ENCODE measurements around the gene NME8.
A peak's percentile ranks its signal among the peaks of the same experiment; 100 is the strongest.

NME8 gene

GRCh38 chr7:37908221-37908788 is 59.9 kb downstream of the NME8 start:
- no peaks in the 10 kb centered on the region for H3K9me3 ChIP-seq (ENCODE audit: control insufficient read depth, low read length)
- H3K4me1 ChIP-seq, result no peaks in the 10 kb centered on the region
- no peak overlapping the region for H3K27ac ChIP-seq
- no peak overlapping the region for H2AFZ ChIP-seq
- TF ChIP-seq, protein P1, sequence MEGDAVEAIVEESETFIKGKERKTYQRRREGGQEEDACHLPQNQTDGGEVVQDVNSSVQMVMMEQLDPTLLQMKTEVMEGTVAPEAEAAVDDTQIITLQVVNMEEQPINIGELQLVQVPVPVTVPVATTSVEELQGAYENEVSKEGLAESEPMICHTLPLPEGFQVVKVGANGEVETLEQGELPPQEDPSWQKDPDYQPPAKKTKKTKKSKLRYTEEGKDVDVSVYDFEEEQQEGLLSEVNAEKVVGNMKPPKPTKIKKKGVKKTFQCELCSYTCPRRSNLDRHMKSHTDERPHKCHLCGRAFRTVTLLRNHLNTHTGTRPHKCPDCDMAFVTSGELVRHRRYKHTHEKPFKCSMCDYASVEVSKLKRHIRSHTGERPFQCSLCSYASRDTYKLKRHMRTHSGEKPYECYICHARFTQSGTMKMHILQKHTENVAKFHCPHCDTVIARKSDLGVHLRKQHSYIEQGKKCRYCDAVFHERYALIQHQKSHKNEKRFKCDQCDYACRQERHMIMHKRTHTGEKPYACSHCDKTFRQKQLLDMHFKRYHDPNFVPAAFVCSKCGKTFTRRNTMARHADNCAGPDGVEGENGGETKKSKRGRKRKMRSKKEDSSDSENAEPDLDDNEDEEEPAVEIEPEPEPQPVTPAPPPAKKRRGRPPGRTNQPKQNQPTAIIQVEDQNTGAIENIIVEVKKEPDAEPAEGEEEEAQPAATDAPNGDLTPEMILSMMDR (IDR thresholded peaks at IDR 0.05), result no peak
- no peak overlapping the region for H3K4me2 ChIP-seq (ENCODE audit: low read length)
- no peak overlapping the region for H3K9ac ChIP-seq
- H3K4me3 ChIP-seq (ENCODE audit: low read depth, low read length), result no peak overlapping the region
- H3K27me3 ChIP-seq (ENCODE audit: control insufficient read depth, insufficient read depth, low read length), result no peaks in the 10 kb centered on the region
- no peaks in the 10 kb centered on the region for H3K36me3 ChIP-seq (ENCODE audit: control insufficient read depth, insufficient read depth, low read length)
- H3K79me2 ChIP-seq, result no peaks in the 10 kb centered on the region

DNA sequence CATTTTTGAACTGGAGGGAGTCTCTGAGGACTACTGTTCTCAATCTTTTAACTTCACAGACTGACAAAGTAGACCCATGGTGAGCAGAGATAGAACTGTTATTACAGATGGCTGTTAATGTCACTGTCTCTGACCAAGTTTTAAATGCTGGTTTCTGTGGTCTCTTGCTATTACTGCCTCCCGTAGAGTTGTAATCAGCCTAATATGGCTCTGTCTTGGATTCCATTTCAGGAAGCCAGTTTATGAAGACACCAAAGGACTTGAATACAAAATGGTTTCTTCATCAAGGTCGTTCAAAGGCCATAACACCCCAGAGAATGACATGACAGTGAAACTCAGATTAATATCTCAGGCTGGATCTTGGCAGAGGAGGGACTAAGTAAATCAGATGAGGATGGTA is 64.4 kb downstream of the NME8 start:
- Histone ChIP-seq H3K79me2 (no peaks in the 10 kb centered on the region), H3K27me3 (ENCODE audit: control insufficient read depth, insufficient read depth, low read length) (no peaks in the 10 kb centered on the region), H3K4me2 (ENCODE audit: low read length) (no peak overlapping the region), H3K4me1 (no peaks in the 10 kb centered on the region), H3K36me3 (ENCODE audit: control insufficient read depth, insufficient read depth, low read length) (no peaks in the 10 kb centered on the region), H3K9ac (no peak overlapping the region), H3K27ac (no peak overlapping the region), H3K4me3 (ENCODE audit: low read depth, low read length) (no peak overlapping the region), H3K9me3 (ENCODE audit: control insufficient read depth, low read length) (no peaks in the 10 kb centered on the region), H2AFZ (peak overlapping the region; percentile 61)
- TF ChIP-seq, protein P1 (IDR thresholded peaks at IDR 0.05), result no peak

DNA sequence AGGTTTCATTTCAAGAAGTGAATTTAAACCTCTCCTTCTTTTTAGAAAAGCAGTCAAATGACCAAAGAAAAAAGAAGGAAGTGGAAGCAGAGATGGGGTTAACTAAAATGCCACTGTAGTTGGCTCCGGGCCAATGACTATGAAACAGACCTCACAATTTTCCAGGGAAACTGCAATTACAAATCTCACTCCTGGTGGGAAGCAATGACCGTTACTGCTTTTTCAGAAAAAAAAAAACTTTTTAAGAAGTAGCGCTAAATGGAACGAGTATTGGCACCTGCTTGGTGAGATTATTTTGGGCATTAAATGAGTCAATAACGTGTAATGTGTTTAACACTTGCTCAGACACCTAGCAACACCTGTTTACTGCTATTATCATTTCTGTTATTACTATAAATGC is 67.0 kb downstream of the NME8 start:
- H3K36me3 ChIP-seq (ENCODE audit: control insufficient read depth, insufficient read depth, low read length), result no peaks in the 10 kb centered on the region
- H3K27me3 ChIP-seq (ENCODE audit: control insufficient read depth, insufficient read depth, low read length), result no peaks in the 10 kb centered on the region
- no peak overlapping the region for H2AFZ ChIP-seq
- no peak overlapping the region for H3K4me3 ChIP-seq (ENCODE audit: low read depth, low read length)
- no peak overlapping the region for H3K9ac ChIP-seq
- no peaks in the 10 kb centered on the region for H3K9me3 ChIP-seq (ENCODE audit: control insufficient read depth, low read length)
- no peaks in the 10 kb centered on the region for H3K79me2 ChIP-seq
- H3K27ac ChIP-seq, result no peak overlapping the region
- H3K4me2 ChIP-seq (ENCODE audit: low read length), result no peak overlapping the region
- TF ChIP-seq, protein P1 (IDR thresholded peaks at IDR 0.05), result no peak
- H3K4me1 ChIP-seq, result no peaks in the 10 kb centered on the region

DNA sequence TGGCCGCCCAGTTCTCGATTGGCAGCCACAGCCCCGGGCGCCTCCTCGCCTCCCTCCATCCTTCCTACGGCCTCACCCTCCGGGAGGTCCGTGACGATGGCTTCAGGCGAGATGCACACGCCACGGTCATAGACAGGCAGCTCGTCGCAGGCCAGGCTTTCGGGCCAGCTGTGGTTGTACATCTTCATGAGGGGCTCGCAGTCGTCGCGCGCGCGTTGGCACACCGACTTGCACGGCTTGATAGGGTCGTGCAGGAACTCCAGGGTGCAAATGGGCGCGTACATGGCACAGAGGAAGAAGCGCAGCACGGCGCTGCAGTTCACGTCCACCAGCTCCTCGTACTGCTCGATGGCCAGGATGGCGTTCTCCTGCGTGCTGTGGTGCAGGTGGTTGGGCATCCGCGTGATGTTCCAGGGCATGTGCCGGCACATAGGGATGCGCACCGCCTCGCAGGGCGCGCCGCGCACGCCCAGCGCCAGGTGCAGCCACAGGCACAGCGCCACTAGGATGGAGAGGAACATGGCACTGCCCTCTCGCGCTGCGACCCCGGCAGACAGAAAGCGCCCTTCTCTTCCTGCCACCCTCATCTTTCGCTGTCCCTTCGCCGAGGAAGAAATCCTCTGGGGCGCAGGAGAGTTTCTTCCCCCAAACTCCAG is 67.7 kb downstream of the NME8 start:
- Histone ChIP-seq H3K27ac (no peak overlapping the region), H3K9me3 (ENCODE audit: control insufficient read depth, low read length) (no peaks in the 10 kb centered on the region), H3K36me3 (ENCODE audit: control insufficient read depth, insufficient read depth, low read length) (no peaks in the 10 kb centered on the region), H2AFZ (peak overlapping the region; percentile 78), H3K79me2 (no peaks in the 10 kb centered on the region), H3K4me3 (ENCODE audit: low read depth, low read length) (peak overlapping the region; percentile 38), H3K27me3 (ENCODE audit: control insufficient read depth, insufficient read depth, low read length) (no peaks in the 10 kb centered on the region), H3K9ac (no peak overlapping the region), H3K4me1 (no peaks in the 10 kb centered on the region), H3K4me2 (ENCODE audit: low read length) (peak overlapping the region; percentile 52)
- TF ChIP-seq, protein P1 (IDR thresholded peaks at IDR 0.05), result no peak

Measured in parathyroid adenoma (tissue), 2 donors.